Fibroblast of peridontal ligament (primary cell): ENCODE data around the gene MTUS2.

Source experiments
- DNase-seq: peaks from one replicate; pipeline ENCODE4 v3.0.0-alpha.2; 2010; ENCODE audit errors: extremely low read depth

Gene MTUS2

GRCh38 chr13:29024783-29025182 is 204.6 kb downstream of the MTUS2 start:
- no peak for DNase-seq

- DNase-seq = no peak
These were observed 208.7 kb downstream of the MTUS2 start for GRCh38 chr13:29028868-29029267.

GRCh38 chr13:29038700-29039099 is 218.6 kb downstream of the MTUS2 start:
- no peak for DNase-seq

- DNase-seq = no peak
These were observed 219.1 kb downstream of the MTUS2 start for GRCh38 chr13:29039212-29039611.

- no peak for DNase-seq
These were observed 226.4 kb downstream of the MTUS2 start for GRCh38 chr13:29046588-29046987.

- DNase-seq = no peak
These were observed 229.4 kb downstream of the MTUS2 start for GRCh38 chr13:29049524-29049923.

GRCh38 chr13:29050719-29051118 is 230.6 kb downstream of the MTUS2 start:
- no peak for DNase-seq

- DNase-seq = no peak
These were observed 239.7 kb downstream of the MTUS2 start for GRCh38 chr13:29059800-29060199.

- DNase-seq = no peak
These were observed 245.0 kb downstream of the MTUS2 start for GRCh38 chr13:29065142-29065541.

GRCh38 chr13:29067306-29067945 is 247.3 kb downstream of the MTUS2 start:
- DNase-seq = no peak

- DNase-seq = no peak
These were observed 253.6 kb downstream of the MTUS2 start for GRCh38 chr13:29073755-29074154.

- no peak for DNase-seq
These were observed 257.1 kb downstream of the MTUS2 start for GRCh38 chr13:29077051-29077813.

- no peak for DNase-seq
These were observed 260.9 kb downstream of the MTUS2 start for GRCh38 chr13:29081036-29081435.

GRCh38 chr13:29081697-29082440 is 261.7 kb downstream of the MTUS2 start:
- DNase-seq = no peak

GRCh38 chr13:29099781-29100406 is 279.8 kb downstream of the MTUS2 start:
- DNase-seq = no peak

GRCh38 chr13:29100758-29101157 is 280.6 kb downstream of the MTUS2 start:
- no peak for DNase-seq

- no peak for DNase-seq
These were observed 281.3 kb downstream of the MTUS2 start for GRCh38 chr13:29101409-29101808.

- no peak for DNase-seq
These were observed 281.8 kb downstream of the MTUS2 start for GRCh38 chr13:29101905-29102304.

- DNase-seq = no peak
These were observed 283.1 kb downstream of the MTUS2 start for GRCh38 chr13:29103065-29103800.

GRCh38 chr13:29104461-29104860 is 284.3 kb downstream of the MTUS2 start:
- DNase-seq = no peak

GRCh38 chr13:29105779-29106178 is 285.6 kb downstream of the MTUS2 start:
- DNase-seq = no peak

- DNase-seq = no peak
These were observed 286.5 kb downstream of the MTUS2 start for GRCh38 chr13:29106651-29107050.
